COLO829 (cell line): ENCODE data around the gene NFS1.
"Not testable (repeated sequence)": the region's sequence is repeated elsewhere in the genome, so short reads cannot be mapped to it uniquely, and the experiment has no call there.

Experiments
- DNase-seq: peaks from one replicate; pipeline ENCODE4 v3.0.0; 2012; ENCODE audit warnings: low spot score

The NFS1 gene

DNA sequence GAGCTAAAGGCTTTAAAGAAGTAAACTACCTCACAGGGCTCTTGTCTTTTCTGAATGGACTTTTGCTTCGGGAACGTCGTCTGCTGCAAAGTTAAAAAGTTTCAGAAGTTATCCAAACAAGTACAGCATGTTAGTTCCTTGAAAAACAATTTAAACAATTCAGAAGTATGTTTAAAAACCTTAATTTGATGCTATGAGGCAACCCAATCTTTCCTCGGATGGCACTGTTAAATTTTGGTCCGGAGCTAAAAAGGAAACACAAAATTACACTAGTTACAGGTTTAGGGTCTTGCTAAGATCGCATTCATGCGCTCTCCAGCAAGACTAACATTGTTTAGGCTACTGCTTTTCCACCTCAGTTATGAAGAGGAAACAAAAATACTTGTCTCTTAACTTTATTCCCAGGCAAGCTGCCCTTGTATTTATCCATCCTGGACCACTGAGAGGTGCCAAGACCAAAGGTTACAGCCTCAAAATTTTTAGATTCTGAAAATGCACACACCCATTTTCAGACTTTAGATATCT is 30.2 kb upstream of the NFS1 start:
- no peak for DNase-seq

DNA sequence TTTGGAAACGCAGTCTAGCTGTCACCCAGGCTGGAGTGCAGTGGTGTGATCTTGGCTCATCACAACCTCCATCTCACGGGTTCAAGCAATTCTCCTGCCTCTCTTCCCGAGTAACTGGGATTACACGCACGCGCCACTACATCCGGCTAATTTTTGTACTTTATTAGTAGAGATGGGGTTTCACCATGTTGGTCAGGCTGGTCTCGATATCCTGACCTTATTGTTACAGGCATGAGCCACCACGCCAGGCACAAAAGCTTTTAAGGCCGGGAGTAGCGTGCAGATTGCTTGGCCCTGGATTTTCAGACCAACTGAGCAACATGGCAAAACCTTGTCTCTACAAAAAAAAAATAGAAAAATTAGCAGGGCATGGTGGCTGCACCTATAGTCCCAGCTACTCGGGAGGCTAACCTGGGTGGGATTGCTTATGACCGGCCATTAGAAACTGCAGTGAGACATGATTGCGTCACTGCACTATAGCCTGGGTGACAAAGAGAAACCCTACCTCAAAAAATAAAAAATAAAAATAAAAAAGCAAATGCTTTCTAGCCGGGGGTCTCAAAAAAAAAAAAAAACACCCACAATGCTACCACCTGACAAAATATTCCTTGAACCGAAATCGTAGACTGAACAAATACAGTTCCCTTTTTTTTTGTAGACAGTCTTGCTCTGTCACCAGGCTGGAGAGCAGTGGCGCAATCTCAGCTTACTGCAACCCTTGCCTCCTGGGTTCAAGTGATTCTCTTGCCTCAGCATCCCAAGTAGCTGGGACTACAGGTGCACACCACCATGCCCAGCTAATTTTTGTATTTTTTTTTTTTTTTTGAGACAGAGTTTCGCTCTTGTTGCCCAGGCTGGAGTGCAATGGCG is 27.9 kb upstream of the NFS1 start:
- no peak for DNase-seq

DNA sequence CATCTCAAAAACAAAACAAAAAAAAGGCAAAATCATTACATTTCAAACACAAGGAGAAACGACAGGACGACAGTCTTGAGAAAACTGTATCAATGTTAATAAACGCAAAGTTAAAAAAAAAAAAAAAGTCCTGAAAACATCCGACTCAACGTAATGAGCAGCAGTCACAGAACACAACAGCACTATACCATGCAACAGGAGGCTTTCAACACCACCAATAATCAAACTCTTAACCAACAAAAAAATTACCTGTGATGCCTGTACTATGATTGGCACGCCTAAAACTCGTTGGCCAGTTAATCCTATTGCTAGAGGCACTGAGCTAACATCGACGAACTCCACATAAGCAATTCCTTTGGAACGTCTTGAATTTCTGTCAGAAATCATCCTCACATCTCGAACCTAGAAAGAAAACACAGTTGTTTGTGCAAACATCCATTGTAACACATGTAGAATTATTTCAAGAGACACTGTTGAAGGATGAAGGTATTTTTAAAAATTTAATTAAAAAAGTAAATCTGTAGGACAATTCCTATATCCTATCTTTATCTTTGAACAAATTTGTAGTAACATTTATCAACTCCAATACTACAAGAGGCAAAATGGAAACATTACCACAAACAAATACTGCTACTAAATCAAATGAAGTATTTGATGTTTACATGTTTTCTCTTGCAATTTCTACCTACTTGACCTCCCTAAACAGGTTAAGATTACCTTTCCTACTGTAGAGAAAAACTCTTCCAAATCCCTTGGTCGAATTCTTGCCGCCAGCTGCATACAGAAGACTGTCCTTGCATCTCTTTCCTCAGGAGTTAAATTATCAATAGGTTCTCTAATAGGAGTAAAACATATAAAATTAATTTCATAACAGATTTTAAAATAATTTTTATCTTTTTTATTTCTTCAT is 25.4 kb upstream of the NFS1 start:
- DNase-seq, result no peak

DNA sequence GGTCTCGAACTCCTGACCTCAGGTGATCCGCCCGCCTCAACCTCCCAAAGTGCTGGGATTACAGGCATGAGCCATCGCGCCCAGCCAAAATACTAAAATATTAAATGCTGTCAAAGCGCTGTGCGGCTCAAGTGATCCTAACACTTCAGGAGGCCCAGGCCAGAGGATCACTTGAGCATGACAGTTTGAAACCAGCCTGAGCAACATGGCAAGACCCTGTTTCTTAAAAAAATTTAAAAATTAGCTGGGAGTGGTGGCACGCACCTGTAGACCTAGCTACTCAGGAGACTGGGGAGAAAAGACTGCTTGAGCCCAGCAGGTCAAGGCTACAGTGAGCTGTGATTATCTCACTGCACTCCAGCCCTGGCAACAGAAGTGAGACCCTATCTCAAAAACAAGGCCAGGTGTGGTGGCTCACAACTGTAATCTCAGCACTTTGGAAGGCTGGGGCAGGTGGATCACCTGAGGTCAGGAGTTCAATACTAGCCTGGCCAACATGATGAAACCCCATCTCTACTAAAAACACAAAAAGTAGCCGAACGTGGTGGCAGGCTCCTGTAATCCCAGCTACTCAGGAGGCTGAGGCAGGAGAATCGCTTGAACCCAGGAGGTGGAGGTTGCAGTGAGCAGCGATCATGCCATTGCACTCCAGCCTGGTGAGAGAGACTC is 24.6 kb upstream of the NFS1 start:
- DNase-seq, result not testable (repeated sequence)

DNA sequence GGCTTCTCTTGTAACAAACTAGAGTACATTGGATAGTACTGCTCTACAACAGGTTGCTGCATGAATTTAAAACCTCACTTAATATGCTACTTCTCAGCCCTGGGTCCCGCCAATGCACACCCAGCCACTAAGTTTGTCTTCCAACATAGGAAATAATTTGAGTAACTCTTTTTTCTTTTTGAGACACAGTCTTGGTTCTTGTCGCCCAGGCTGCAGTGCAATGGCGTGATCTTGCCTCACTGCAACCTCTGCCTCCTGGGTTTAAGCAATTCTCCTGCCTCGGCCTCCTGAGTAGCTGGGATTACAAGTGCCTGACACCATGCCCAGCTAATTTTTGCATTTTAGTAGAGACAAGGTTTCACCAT is 24.1 kb upstream of the NFS1 start:
- not testable (repeated sequence) for DNase-seq

DNA sequence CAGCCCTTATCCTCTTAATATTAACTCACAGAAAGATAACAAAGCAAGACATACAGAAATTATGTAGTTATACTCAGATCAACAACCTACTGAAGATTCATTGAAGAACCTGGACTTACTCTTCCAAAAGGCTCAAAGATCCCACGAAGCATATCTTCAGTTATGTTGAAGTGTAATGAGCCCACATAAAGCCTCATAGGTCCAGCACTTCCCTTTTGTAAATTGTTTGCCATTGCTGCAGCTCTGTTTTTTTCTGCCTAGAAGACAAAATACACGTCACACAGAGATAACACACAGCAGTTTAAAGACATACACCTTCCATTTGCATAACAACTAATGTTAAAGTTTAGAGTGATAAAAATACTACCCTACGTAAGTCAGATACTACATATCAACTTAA is 22.5 kb upstream of the NFS1 start:
- no peak for DNase-seq

DNA sequence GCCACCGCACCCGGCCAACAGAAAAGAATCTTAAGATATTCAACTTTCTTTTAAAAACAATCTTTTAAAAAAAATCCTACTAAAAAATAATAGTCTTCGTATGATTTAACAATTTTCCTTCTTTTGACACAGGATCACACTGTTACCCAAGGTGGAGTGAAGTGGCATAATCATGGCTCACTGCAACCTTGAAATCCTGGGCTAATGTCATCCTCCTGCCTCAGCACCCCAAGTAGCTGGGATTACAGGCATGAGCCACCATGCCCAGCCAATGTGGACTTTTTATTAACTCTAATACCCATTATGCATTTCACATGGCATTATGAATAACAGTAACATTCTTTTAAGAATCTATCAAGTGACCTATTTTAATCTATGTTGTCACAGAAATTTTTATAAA is 22.1 kb upstream of the NFS1 start:
- DNase-seq, result no peak

DNA sequence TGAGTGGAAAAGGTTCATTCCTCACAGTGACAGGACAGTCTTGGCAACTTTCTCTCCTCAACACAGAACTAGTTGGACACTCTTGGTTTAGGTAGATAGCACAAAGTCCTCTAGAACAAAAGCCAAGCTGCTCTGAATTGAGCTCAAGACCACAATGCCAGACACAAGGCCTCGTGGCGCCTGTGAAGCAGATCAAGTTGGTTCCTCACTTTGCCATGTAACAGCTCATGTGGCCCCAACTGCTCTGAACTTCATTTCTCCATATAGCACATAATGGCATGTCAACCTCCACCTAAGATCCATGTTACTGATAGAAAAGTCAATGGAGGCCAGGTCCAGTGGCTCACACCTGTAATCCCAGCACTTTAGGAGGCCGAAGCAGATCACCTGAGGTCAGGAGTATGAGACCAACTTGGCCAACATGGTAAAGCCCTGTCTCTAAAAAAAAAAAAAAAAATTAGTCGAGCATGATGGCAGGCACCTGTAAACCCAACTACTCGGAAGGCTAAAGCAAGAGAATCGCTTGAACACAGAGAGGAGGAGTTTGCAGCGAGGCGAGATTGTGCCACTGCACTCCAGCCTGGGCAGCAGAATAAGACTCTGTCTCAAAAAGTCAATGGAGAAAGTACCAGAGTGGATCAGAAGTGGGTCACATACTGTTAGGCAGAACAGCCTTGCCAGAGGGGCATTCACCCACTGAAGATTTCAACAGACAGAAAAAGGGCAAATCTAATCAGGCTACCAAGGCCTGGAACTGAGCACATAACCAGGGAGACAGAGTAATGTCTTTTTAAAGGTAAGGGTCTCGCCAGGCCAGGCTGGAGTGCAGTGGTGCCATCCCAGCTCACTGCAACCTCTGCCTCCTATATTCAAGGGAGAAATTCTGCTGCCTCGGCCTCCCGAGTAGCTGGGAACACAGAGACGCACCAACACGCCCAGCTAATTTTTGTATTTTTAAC is 21.3 kb upstream of the NFS1 start:
- DNase-seq, result no peak

DNA sequence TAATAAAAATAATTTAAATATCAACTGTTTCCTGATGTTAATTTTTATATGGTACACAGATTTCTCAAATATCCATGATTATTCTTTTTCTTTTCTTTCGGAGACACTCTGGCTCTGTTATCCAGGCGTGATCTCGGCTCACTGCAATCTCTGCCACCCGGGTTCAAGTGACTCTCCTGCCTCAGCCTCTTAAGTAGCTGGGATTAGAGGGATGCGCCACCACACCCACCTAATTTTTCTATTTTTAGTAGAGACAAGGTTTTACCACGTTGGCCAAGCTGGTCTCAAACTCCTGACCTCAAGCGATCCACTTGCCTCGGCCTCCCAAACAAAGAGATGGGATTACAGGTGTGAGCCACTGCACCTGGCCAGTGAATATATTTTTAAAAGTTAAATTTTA is 20.6 kb upstream of the NFS1 start:
- DNase-seq, result no peak

DNA sequence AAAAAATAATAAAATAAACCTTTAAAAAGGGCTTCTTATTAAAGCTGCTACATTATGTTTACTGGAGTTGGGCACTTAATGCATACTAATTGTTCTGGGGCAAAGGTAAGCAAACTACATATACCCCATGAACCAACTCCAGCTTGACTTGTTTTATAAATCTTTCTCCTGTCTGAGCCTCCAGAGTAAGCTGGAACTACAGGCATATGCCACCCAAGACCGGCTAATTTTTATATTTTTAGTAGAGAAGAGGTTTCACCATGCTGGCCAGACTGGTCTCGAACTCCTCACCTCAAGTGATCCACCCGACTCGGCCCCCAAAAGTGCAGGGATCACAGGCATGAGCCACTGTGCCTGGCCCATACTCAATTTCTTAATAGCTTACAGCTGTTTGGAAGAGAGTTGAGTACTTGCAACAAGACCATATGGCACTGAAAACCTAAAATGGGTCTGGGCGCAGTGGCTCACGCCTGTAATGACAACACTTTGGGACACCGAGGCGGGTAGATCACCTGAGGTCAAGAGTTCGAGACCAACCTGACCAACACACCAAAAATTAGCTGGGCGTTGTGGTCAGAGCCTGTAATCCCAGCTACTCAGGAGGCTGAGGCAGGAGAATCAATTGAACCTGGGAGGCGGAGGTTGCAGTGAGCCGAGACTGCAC is 20.0 kb upstream of the NFS1 start:
- no peak for DNase-seq

DNA sequence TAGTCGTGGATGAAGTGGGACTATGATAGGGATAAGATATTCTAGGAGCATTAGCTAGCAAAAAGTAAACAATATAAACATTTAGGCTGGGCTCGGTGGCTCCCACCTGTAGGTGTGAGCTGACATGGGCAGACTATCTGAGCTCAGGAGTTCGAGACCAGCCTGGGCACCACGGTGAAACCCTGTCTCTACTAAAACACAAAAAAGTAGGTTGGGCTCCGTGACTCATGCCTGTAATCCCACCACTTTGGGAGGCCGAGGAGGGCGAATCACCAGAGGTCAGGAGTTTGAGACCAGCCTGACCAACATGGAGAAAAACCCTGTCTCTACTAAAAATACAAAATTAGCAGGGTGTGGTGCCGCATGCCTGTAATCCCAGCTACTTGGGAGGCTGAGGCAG is 19.2 kb upstream of the NFS1 start:
- DNase-seq, result not testable (repeated sequence)

DNA sequence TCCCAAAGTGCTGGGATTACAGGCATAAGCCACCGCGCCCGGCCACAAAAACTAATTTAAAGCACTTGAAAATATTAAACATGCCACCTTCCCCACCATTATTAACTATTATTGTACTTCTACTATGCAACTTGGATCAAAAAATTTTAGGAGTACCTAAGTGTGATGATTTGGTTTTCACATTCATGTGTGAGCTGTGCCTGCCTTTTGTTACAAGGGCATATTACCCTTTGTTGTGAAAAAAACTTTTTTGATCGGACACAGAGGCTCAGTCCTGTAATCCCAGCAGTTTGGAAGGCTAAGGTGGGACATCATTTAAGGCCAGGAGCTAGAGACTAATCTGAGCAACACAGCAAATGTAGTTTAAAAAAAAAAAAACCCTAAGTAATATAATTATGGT is 17.2 kb upstream of the NFS1 start:
- no peak for DNase-seq

DNA sequence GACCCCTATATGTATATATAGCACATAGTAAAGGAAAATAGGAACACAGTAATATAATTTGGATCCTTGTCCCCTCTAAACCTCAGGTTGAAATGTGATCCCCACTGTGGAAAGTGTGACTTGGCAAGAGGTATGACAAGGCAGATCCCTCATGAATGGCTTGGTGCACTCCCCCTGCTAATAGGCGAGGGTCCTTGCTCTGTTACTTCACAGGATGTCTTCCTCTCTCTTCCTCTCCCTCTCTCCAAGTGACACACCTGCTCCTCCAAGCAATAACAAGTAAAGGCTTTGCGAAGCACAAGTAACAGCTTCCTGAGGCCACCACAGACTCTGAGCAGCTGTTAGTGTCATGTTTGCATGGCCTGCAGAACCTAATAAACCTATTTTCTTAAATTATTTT is 16.5 kb upstream of the NFS1 start:
- no peak for DNase-seq

DNA sequence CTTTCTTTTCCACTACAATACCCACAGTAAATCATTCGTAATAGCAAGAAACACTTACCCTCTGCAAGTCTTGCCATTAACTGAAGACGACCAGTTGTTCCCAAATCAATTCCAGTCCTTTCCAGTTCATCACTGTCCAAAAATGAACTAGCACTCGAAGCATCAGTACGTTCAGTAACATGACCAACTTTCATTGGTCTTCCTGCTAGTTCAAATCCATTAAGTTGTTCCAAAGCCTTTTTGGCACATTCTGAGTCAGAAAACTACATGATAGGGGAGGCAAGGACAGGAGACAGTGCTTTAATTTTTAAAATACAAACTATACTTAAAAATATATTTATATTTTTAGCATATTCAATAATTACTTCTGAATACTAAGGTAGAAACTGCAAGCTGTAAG is 15.0 kb upstream of the NFS1 start:
- no peak for DNase-seq

DNA sequence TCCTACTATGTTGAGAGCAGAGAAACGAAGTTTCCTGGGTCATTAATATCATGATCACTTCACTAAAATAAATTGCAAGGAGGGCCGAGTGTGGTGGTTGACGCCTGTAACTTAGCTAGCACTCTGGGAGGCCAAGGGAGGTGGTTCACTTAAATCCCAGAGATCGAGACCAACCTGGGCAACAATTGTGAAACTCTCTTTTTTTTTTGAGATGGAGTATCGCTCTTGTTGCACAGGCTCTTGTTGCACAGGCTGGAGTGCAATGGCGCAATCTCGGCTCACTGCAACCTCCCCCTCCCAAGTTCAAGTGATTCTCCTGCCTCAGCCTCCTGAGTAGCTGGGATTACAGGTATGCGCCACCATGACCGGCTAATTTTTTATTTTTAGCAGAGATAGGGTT is 14.0 kb upstream of the NFS1 start:
- DNase-seq, result not testable (repeated sequence)

DNA sequence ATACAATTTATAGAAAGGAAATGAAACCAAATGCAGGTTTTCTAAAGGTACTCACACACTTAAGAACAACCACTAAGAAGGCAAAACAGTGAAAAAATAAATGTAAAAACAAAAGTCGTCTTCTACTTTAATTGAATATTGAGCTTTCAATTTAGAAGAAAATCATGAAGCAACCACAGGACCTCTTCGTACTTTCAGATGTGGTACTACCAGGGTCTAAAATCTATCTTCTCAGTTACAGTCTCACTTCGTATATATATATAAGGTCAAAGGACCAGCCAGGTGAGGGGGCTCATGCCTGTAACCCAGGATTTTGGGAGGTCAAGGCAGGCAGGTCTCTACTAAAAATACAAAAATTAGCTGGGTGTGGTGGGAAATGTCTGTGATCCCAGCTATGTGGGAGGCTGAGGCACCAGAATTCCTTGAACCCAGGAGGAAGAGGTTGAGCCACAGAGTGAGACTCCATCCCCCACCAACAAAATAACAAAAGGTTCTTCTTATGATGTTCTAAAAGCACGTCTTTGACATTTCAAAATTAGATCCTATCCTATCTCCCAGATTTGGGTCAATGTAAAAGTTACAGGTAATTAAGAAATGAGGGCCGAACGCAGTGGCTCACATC is 12.5 kb upstream of the NFS1 start:
- no peak for DNase-seq

DNA sequence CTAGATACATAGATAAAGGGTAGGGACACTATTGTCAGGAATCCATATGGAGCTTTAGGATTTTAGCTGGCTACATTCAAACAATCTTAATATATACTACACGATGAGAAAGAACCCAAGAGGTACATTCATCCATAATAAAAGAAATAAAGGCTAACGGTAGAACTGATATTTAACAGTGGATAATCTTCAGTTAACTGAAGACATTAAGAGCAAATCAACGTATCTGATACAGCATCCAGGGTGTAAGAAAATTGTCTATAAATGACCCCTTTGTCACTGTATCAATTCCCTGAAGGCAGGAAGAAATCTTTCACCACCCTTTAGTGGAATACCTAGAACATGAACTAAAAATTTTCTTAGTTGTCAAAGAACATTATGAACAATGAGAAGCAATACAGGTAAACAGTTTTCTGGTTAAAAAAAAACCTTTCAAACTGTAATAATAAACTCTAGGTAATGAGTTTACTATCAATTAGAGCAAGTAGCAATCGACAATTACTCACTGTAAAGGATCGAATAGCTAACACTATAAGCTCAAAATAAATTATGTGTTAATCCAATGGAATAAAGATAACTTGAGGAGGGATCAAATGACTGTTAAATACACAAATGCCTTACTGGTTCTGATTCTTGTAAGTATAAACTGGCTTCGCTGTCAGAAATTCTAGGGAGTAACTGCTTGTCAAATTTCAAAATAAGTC is 11.9 kb upstream of the NFS1 start:
- DNase-seq, result no peak

DNA sequence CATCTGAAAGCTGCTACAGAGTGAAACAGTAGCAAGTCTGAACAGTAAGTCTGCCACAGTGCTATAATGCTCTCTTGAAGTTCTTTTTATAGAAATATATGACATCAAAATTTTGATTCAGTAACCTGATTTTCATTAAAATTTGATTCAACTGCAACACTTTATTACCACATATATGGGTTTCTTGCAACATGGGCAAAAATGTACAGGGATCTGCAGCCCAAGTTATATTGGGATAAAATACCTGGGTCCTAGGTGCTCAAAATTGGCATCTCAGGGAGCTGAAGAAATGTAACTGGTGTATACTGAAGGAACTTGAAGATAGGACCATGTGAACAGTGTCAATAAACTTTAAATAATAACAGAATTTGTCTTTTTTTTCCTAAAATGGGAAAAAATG is 10.9 kb upstream of the NFS1 start:
- no peak for DNase-seq

DNA sequence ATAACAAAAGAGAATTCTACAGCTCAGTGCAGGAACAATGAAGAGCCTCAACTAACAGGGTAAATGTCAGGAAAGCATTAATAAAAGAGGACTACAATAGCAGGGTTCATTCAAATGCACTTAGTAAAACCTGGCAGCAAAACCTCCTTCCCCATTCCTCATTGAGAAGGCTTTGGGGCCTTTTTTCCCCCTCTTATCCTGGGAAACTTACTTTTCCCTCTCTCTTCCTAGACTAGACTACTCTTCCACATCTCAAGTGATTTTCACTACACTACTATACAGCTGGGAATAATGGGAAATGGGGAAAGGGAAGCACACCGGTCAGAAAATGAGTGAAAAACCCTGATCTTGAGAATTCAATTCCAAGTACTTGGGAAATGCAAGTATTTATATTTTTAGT is 10.1 kb upstream of the NFS1 start:
- DNase-seq, result no peak

DNA sequence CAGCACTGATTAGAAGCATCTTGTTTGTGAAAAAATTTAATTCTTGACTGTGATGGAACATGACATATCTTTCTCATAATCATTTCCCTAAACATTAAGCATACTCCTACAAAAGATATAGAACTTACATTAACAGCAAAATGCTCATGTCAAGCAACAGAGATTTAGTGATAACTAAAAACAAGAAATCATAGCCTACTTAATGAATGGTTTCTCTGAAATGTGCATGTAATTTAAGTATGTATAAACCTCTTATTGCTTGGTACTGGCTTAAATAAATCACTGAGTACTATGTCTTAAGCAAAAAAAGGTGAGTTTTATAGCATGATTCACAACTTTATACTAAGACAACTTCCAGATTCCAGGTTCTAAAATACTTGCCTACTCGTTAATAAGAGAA is 9.3 kb upstream of the NFS1 start:
- no peak for DNase-seq
